Aorta (tissue), 4 donors: Measurements from ENCODE around the gene SNRNP25. TPM values are rescaled to one million over a fixed set of nuclear protein-coding genes. Genes with fewer than 3 reads are reported as not detected.

Experiments used
- microRNA-seq, 2 donors: library from miRNA; unstranded; fragments of <30 nt; microRNA quantifications; one replicate each; pipeline ENCODE4 v1.2.0, GENCODE V29; 2020
- polyA plus RNA-seq, 2 donors: library from polyadenylated mRNA; stranded (reverse); fragments of 200-250 nt; gene quantifications; one replicate each; pipeline ENCODE4 v1.2.3, GENCODE V29; 2013
- total RNA-seq, 2 donors: library from RNA; stranded (reverse); fragmentation: NEBNext Ultra II Directional; extraction: Animal tissue kit (Norgen Biotek cat#: 25700); gene quantifications; one replicate each; pipeline ENCODE4 v1.2.1, GENCODE V29; 2021
- donor health status: healthy with polysubstance abuse.
- donor health status: Bipolar disorder and iron deficiency.
- donor health status: DM: no; HTN: no; CAD: no.
- donor health status: DM: yes; HTN: yes; CAD: no.

SNRNP25 gene
- total and polyA plus RNA-seq, 4 donors: 10.7 to 32.2 (median 14.8) TPM

Small RNA genes within 50 kb of the gene (microRNA-seq; reads per million reads assigned to microRNA genes)
- gene MIR6859-4: 0 reads per million in 2 donors

Other genes starting within 250 kb of the SNRNP25 start
- 1 to 10 TPM; 6.0 to 6.1 TPM for gene POLR3K, start 220 bp upstream of the SNRNP25 start, total RNA-seq
- gene POLR3K, start 220 bp upstream of the SNRNP25 start, polyA plus RNA-seq: 10 to 100 TPM in 1 of 2 donors, 1 to 10 TPM in 1; 8.5 to 10.9 TPM
- gene RHBDF1, start 18.8 kb downstream of the SNRNP25 start, total RNA-seq: 10 to 100 TPM; 79.2 to 91.0 TPM
- gene RHBDF1, start 18.8 kb downstream of the SNRNP25 start, polyA plus RNA-seq: 100 to 1,000 TPM in 1 of 2 donors, 10 to 100 TPM in 1; 23.7 to 215 TPM
- 10 to 100 TPM; 56.2 to 59.5 TPM for gene MPG, start 24.4 kb downstream of the SNRNP25 start, total RNA-seq
- gene MPG, start 24.4 kb downstream of the SNRNP25 start, polyA plus RNA-seq: 100 to 1,000 TPM in 1 of 2 donors, 10 to 100 TPM in 1; 88.7 to 213 TPM
- gene NPRL3, start 84.8 kb downstream of the SNRNP25 start, total RNA-seq: 10 to 100 TPM; 13.4 to 29.0 TPM
- 10 to 100 TPM in 1 of 2 donors, 1 to 10 TPM in 1; 5.8 to 16.3 TPM for gene NPRL3, start 84.8 kb downstream of the SNRNP25 start, polyA plus RNA-seq
- not detected for gene HBZ, start 98.8 kb downstream of the SNRNP25 start, total RNA-seq
- not detected for gene HBZ, start 98.8 kb downstream of the SNRNP25 start, polyA plus RNA-seq
- gene HBM, start 112.2 kb downstream of the SNRNP25 start, total RNA-seq: 1 to 10 TPM in 1 of 2 donors, not detected in 1; 3.1 TPM
- gene HBM, start 112.2 kb downstream of the SNRNP25 start, polyA plus RNA-seq: not detected
- 1,000 to 10,000 TPM in 1 of 2 donors, 100 to 1,000 TPM in 1; 448 to 1,265 TPM for gene HBA2, start 119.0 kb downstream of the SNRNP25 start, total RNA-seq
- 10 to 100 TPM; 30.6 to 35.8 TPM for gene HBA2, start 119.0 kb downstream of the SNRNP25 start, polyA plus RNA-seq
- 1,000 to 10,000 TPM in 1 of 2 donors, 100 to 1,000 TPM in 1; 559 to 1,337 TPM for gene HBA1, start 122.9 kb downstream of the SNRNP25 start, total RNA-seq
- gene HBA1, start 122.9 kb downstream of the SNRNP25 start, polyA plus RNA-seq: 1 to 10 TPM in 1 of 2 donors, not detected in 1; 8.0 TPM
- not detected for gene HBQ1, start 126.6 kb downstream of the SNRNP25 start, total RNA-seq
- not detected for gene HBQ1, start 126.6 kb downstream of the SNRNP25 start, polyA plus RNA-seq
- gene LUC7L, start 175.6 kb downstream of the SNRNP25 start, total RNA-seq: 10 to 100 TPM; 69.5 to 98.5 TPM
- 100 to 1,000 TPM in 1 of 2 donors, 10 to 100 TPM in 1; 28.4 to 346 TPM for gene LUC7L, start 175.6 kb downstream of the SNRNP25 start, polyA plus RNA-seq
- 10 to 100 TPM; 58.0 to 60.7 TPM for gene FAM234A, start 181.0 kb downstream of the SNRNP25 start, total RNA-seq
- gene FAM234A, start 181.0 kb downstream of the SNRNP25 start, polyA plus RNA-seq: 10 to 100 TPM; 32.2 to 53.0 TPM
- gene RGS11, start 222.1 kb downstream of the SNRNP25 start, total RNA-seq: 10 to 100 TPM in 1 of 2 donors, 1 to 10 TPM in 1; 3.3 to 35.2 TPM
- 10 to 100 TPM in 1 of 2 donors, 1 to 10 TPM in 1; 5.4 to 76.5 TPM for gene RGS11, start 222.1 kb downstream of the SNRNP25 start, polyA plus RNA-seq
- 1 to 10 TPM in 1 of 2 donors, not detected in 1; 3.1 TPM for gene ARHGDIG, start 226.8 kb downstream of the SNRNP25 start, total RNA-seq
- gene ARHGDIG, start 226.8 kb downstream of the SNRNP25 start, polyA plus RNA-seq: under 1 TPM in 1 of 2 donors, not detected in 1; 0.75 TPM
- gene PDIA2, start 229.3 kb downstream of the SNRNP25 start, total RNA-seq: 1 to 10 TPM in 1 of 2 donors, not detected in 1; 1.6 TPM
- 1 to 10 TPM; 5.3 to 6.3 TPM for gene PDIA2, start 229.3 kb downstream of the SNRNP25 start, polyA plus RNA-seq